ENCODE measurements around the gene EPHA5. TPM values are rescaled to one million over a fixed set of nuclear protein-coding genes. Genes with fewer than 3 reads are reported as not detected.

Gene EPHA5
- 2.5 and 3.9 TPM in 2 replicates for total RNA-seq

GRCh38 chr4:65670331-65671031 is at the start of gene EPHA5:
TSS of gene EPHA5 (minus strand) at chr4:65670489. CDS start at chr4:65669742, 747 bp downstream.

